ENCODE measurements around the gene ZFYVE9.
"Not testable (repeated sequence)": the region's sequence is repeated elsewhere in the genome, so short reads cannot be mapped to it uniquely, and the experiment has no call there.

ZFYVE9 gene

GRCh38 chr1:52191395-52191965 is 49.6 kb downstream of the ZFYVE9 start:
- no peak for DNase-seq

DNA sequence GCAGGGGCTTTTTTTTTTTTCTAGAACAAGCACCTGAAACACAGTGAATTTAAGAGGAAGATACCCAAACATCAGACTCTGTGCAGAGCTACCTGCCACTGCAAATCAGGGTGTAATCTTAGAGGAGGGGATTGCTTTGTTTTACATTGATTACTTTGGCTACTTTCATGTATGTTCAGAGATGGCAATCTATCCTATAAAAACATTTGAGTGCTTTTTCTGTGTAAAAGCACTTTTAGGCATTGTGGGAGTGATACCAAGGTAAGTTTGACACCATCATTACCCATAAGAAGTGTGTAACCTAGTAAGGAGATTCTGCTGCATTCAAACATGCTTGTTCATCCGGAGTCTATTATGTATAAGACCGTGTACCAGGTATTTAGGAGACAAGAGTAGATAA is 50.1 kb downstream of the ZFYVE9 start:
- no peak for DNase-seq

DNA sequence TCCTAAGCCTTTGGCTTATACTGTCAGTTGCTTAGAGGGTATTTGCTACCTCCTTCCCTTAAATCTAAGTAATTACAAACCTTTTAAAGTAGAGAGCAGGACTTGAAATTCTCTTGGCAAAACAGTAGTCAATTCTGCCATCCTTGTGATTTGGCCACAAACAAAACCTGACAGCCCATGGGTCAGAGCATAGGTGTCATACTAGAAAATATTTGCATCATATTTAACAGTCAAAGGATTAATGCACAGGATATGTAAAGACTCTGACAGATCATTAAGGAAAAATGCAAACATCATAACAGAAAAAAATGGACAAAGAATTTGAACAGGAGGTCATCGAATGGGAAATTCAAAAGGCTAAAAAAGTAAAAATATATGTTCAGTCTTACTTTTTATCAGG is 50.5 kb downstream of the ZFYVE9 start:
- no peak for DNase-seq

- DNase-seq: no peak
Observed at GRCh38 chr1:52193985-52194384, 52.1 kb downstream of the ZFYVE9 start.

GRCh38 chr1:52195161-52195560 is 53.3 kb downstream of the ZFYVE9 start:
- no peak for DNase-seq

GRCh38 chr1:52203935-52204625 is 62.2 kb downstream of the ZFYVE9 start:
- no peak for DNase-seq

DNA sequence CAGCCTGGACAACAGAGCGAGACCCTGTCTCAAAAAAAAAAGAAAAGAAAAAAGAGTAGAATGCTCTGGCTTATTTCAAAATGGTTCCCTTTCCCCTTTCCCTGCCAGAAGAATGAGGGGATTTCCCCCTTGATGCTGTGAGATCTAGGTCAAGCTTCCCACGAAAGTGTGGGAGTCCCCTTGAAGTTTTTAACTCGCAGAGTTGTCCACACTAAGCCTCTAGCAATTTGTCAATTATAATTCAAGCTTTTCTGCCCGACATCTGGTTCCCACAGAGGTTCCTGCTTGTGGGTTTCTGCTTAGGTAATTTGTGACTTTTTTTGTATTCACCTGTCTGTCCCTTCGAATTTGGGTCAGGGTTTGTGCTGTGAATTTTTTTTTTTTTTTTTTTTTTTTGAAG is 62.8 kb downstream of the ZFYVE9 start:
- no peak for DNase-seq

DNA sequence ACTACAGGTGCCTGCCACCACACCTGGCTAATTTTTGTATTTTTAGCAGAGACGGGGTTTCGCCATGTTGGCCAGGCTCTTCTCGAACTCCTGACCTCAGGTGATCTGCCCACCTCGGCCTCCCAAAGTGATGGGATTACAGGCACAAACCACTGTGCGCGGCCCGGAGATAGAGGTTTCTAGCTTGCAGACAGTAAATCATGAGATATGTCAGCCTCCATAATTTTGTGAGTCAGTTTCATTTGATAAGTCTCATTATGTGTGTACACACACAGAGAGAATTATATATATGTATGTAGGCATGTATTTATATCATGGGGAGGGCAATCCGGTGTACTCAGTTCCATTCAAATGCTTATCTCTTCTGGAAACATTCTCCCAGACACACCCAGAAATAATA is 64.8 kb downstream of the ZFYVE9 start:
- DNase-seq: not testable (repeated sequence)

- DNase-seq: no peak
Observed at GRCh38 chr1:52209429-52209828, 67.5 kb downstream of the ZFYVE9 start.

- no peak for DNase-seq
Observed at GRCh38 chr1:52210044-52210443, 68.2 kb downstream of the ZFYVE9 start.

GRCh38 chr1:52216907-52217458 is 75.1 kb downstream of the ZFYVE9 start:
- no peak for DNase-seq

DNA sequence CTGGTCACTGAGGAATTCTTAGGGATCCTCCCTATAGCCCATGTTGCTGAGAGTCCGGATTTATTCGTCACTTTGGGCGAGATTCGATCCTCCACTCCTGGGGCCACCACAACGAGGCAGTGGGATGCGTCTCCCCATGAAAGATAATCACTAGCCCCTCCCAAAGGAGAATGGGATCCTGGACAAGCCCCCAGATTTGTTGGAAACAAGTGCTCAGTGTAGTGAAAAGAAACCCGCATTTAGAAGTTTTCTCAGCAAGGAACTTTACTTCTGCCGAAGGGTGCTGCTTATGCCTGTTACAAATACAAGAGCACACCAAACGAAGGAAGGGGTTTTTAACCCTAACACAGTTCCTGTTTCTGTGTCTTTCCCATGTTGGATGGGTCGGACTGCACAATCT is 83.3 kb downstream of the ZFYVE9 start:
- no peak for DNase-seq

- no peak for DNase-seq
Observed at GRCh38 chr1:52229494-52229893, 87.6 kb downstream of the ZFYVE9 start.

- no peak for DNase-seq
Observed at GRCh38 chr1:52233463-52233862, 91.6 kb downstream of the ZFYVE9 start.

DNA sequence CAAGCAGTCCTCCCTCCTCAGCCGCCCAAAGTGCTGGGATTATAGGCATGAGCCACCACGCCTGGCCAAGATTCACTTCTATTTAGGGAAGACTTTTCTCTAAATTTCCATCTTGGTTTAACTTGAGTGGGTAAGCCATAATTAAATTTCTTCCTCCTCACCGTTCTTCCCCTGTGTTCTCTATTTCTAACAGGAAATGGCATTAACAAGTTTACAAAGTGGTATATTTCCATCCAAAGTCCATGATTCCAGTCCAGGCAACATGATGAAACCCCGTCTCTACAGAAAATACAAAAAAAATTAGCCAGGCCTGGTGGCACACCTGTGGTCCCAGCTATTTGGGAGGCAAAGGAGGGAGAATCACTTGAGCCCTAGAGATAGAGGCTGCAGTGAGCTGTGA is 92.1 kb downstream of the ZFYVE9 start:
- DNase-seq: no peak

DNA sequence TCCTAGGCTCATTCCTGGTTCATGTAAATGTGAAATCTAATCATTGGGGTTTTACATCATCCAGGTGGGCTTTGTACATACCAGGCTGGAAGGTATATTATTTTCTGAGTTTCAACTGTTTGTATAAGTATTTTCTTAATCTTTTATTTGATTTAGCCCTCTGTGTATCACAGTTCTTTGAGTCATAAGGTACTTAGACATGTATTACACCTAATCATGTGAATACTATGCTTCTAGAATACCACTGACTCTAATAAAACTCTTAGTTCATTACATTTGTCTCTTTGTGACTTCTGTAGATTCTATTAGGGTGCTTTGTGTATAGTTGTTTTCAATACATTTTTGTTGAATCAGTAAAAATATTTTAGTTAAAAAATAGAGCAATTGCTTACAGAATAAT is 92.8 kb downstream of the ZFYVE9 start:
- no peak for DNase-seq

- no peak for DNase-seq
Observed at GRCh38 chr1:52235646-52236045, 93.8 kb downstream of the ZFYVE9 start.

GRCh38 chr1:52237430-52237829 is 95.5 kb downstream of the ZFYVE9 start:
- DNase-seq: no peak

DNA sequence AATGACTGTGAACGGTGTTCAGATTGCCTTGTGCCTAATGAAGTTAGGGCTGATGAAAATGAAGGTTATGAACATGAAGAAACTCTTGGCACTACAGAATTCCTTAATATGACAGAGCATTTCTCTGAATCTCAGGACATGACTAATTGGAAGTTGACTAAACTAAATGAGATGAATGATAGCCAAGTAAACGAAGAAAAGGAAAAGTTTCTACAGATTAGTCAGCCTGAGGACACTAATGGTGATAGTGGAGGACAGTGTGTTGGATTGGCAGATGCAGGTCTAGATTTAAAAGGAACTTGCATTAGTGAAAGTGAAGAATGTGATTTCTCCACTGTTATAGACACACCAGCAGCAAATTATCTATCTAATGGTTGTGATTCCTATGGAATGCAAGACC is 96.6 kb downstream of the ZFYVE9 start:
- no peak for DNase-seq

- no peak for DNase-seq
Observed at GRCh38 chr1:52238887-52239707, 97.2 kb downstream of the ZFYVE9 start.

- DNase-seq: no peak
Observed at GRCh38 chr1:52239708-52240001, 97.8 kb downstream of the ZFYVE9 start.

DNA sequence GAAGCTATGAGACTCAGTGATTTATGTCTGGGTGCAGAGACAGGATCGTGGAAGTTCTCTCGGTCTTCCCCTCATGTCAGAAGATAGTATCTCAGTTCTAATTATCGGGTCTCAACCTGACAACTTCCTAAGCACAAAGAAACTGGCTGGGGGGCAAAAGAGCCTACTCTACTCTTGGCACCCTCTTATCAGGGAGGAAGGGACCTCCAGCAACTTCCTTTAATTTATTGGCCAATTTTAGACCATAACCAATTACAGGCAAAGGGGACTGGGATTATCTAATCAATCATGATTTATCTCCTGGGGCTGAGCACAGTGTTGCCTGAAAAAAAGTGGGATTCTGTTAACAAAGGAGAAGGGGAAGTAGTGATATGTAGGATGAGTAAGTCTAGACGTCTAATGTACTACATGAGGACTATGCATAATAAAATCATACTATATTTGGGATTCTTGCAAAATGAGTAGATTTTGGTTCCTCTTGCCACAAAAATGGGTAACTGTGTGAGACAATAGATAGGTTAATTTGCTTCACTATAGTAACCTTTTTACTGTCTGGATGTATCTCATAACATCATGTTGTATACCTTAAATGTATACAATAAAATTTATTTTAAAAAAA is 98.8 kb downstream of the ZFYVE9 start:
- DNase-seq: no peak

DNA sequence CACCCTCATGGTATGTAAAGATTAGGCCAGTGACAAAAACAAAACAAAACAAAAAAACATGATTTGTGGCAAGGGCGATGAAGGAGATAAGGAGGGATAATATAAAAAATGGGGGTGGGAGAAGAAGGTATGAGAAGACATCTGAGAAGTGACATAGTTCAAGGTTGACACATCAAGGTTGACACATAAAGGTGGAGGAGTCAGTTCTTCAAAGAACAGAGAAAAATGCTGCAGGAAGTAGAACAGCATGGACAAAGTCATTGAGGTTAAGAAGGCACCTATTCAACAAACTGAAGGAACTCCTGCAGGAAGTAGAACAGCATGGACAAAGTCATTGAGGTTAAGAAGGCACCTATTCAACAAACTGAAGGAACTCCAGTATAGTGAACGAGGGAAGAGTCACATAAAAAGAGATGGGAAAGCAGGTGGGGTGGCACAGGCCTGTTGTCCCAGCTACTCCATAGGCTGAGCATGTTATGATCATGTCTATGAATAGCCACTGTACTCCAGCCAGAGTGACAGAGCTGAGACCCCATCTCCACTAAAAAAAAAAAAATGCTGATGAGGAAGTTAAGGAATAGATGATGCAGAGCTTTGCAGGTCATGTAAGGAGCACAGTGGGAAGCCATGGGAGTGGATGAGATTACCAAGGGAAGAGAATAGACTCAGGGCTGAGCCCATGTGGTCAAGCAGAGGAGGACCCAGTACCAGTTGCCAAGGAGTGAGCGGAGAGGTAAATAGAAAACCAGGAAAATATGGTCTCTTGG is 101.5 kb downstream of the ZFYVE9 start:
- no peak for DNase-seq

All from NCI-H2029 (cell line).